GM18951 (cell line): ENCODE data around the gene ADAMTS9.

ENCODE experiments used
- POLR2A ChIP-seq: IDR thresholded peaks from 4 replicates; pipeline ENCODE4 v1.6.1; 2011; ENCODE audit warnings: mild to moderate bottlenecking; ENCODE audit not compliant: insufficient read length, insufficient read depth; ENCODE audit errors: extremely low read depth
- in situ Hi-C: fragments of 300-500 bp; cut with MboI; formaldehyde crosslinking; loops from one replicate; pipeline ENCODE4 v1.12.0; 2022; ENCODE audit warnings: low sequenced_read_pairs, mixed read lengths, inconsistent platforms; ENCODE audit not compliant: unreplicated experiment

The ADAMTS9 gene

DNA sequence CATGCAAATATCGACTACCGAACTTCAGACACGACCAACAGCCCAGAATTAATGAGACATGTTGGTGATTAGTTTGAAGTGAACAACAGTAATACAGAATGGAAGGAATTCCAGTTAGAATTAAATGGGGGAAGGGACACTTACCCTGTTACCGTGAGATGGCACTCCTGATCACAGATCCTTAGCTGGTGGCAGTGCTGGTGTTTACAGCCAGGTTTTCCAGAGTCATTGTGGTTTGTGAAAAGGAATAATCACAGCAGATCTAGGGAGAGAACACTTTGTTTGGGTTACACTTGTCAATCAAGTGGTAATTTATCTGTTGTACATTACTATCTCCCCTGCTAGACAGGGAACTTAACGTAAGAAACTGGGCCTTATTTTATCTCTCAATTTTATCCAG lies 217.4 kb downstream of the ADAMTS9 start:
- no peak for TF ChIP-seq POLR2A
- in situ Hi-C loops = no loop called here

DNA sequence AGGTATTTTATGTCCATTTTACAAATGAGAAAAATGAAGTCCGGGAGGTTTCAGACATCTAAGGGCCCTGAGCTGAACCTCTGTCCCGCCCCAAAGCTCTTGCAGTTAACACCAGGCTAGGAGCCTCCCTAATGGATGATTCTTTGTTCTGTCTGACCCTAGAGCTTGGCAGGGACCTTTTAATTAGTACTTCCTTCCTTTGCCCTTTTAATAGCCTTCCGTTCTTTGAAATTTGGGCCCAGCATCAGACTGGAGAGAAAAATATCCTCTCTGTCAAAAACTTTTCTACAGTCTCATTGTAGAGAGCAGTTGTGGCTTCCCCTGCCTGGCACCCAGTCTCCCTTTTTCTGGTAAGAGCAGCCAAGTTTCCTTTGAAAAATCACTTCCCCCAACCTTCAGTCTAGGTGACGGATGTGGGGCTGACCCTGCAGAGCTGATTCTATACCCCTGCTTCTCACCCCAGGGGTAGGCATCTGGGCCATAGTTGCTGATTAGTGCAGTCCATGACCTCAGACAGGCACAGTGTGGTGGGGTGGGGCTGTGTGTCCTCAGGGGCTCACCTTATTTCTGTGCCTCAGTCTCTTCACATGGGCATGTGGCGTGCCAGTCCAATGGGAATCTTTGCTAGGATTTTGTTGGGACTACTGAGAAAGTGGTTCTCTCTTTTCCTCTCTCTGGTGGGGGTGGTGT lies 220.4 kb downstream of the ADAMTS9 start:
- in situ Hi-C loops = no loop called here
- no peak for TF ChIP-seq POLR2A
